Endometrial microvascular endothelial cells (primary cell): Measurements from ENCODE around the gene RPL6. TPM values are rescaled to one million over a fixed set of nuclear protein-coding genes. Genes with fewer than 3 reads are reported as not detected.

ENCODE experiments used
- in situ Hi-C: cut with HindIII; loops from 2 replicates; pipeline ENCODE4 v1.10.0; 2017; ENCODE audit warnings: low sequenced_read_pairs, low pct_unique_long_range_greater_than_20kb; ENCODE audit errors: inconsistent ontology term
- total RNA-seq: library from RNA; depleted of rRNA; stranded (reverse); fragments of >200 nt; gene quantifications from one replicate; pipeline ENCODE4 v1.2.3, GENCODE V29; 2015; ENCODE audit errors: inconsistent ontology term

RPL6 gene
- total RNA-seq, 1 donor from 2014 or later, result 1,723 TPM

- in situ Hi-C loops, result no loop called here
These were observed 27.3 kb downstream of the RPL6 start, which contains the start of gene HECTD4 for GRCh38 chr12:112381883-112382796. Gene HECTD4, minus strand, starts transcription at chr12:112382431. Its CDS starts 303 bp downstream, at chr12:112382128.

GRCh38 chr12:112381406-112381882, 28.0 kb downstream of the RPL6 start:
- in situ Hi-C loops, result no loop called here

- in situ Hi-C loops, result no loop called here
These were observed 28.6 kb downstream of the RPL6 start for GRCh38 chr12:112380663-112381405.

- in situ Hi-C loops, result no loop called here
These were observed 34.3 kb downstream of the RPL6 start for GRCh38 chr12:112375105-112375504.

- in situ Hi-C loops, result no loop called here
These were observed 35.2 kb downstream of the RPL6 start for GRCh38 chr12:112374166-112374740.

- in situ Hi-C loops, result no loop called here
These were observed 38.4 kb downstream of the RPL6 start for GRCh38 chr12:112370868-112371510.

GRCh38 chr12:112370199-112370598, 39.2 kb downstream of the RPL6 start:
- in situ Hi-C loops, result no loop called here

GRCh38 chr12:112368856-112369255, 40.5 kb downstream of the RPL6 start:
- in situ Hi-C loops, result no loop called here

GRCh38 chr12:112367965-112368364, 41.4 kb downstream of the RPL6 start:
- in situ Hi-C loops, result no loop called here

GRCh38 chr12:112362310-112362709, 47.1 kb downstream of the RPL6 start:
- in situ Hi-C loops, result no loop called here

- in situ Hi-C loops, result no loop called here
These were observed 48.1 kb downstream of the RPL6 start for GRCh38 chr12:112361271-112361670.

GRCh38 chr12:112359290-112359689, 50.1 kb downstream of the RPL6 start:
- in situ Hi-C loops, result no loop called here

GRCh38 chr12:112357214-112357613, 52.2 kb downstream of the RPL6 start:
- in situ Hi-C loops, result no loop called here

Other genes starting within 250 kb of the RPL6 start
- 8.7 TPM for gene HECTD4, start 27.2 kb downstream of the RPL6 start, total RNA-seq
- 76.1 TPM for gene PTPN11, start 9.3 kb upstream of the RPL6 start, total RNA-seq